ENCODE measurements around the gene PRICKLE1.

The PRICKLE1 gene

GRCh38 chr12:42611571-42612230 is 22.2 kb upstream of the PRICKLE1 start:
- Mint-ChIP-seq H3K27ac (peak overlapping the region; percentile 30 to 85 (median 82)), H3K4me1 (peaks cover 37% of the 10 kb centered on the region), H3K9me3 (peaks cover 17% of the 10 kb centered on the region), H3K36me3 (ENCODE audit: low read depth) (peaks cover 3% of the 10 kb centered on the region), H3K27me3 (ENCODE audit: low read depth) (no peaks in the 10 kb centered on the region), H3K4me3 (no peak overlapping the region)
- TF ChIP-seq CTCF (IDR thresholded peaks at IDR 0.05; ENCODE audit: unreplicated experiment in 3 of 3): no peak

- peaks cover 15% of the 10 kb centered on the region for H3K9me3 Mint-ChIP-seq
- TF ChIP-seq CTCF (IDR thresholded peaks at IDR 0.05; ENCODE audit: unreplicated experiment in 3 of 3): no peak
- H3K4me3 Mint-ChIP-seq: no peak overlapping the region
- no peaks in the 10 kb centered on the region for H3K27me3 Mint-ChIP-seq (ENCODE audit: low read depth)
- peak overlapping the region in 2 of 3 experiments; percentile 60 to 72 for H3K27ac Mint-ChIP-seq
- peaks cover 45% of the 10 kb centered on the region for H3K4me1 Mint-ChIP-seq
- peaks cover 3% of the 10 kb centered on the region for H3K36me3 Mint-ChIP-seq (ENCODE audit: low read depth)
Measured at GRCh38 chr12:42609605-42610004, 20.1 kb upstream of the PRICKLE1 start.

GRCh38 chr12:42608196-42608825 is 18.8 kb upstream of the PRICKLE1 start:
- H3K9me3 Mint-ChIP-seq: peaks cover 7% of the 10 kb centered on the region
- H3K36me3 Mint-ChIP-seq (ENCODE audit: low read depth): no peaks in the 10 kb centered on the region

GRCh38 chr12:42607584-42608058 is 18.1 kb upstream of the PRICKLE1 start:
- H3K4me3 Mint-ChIP-seq: no peak overlapping the region

More at GRCh38 chr12:42608196-42608825, 18.8 kb upstream of the PRICKLE1 start:
- Mint-ChIP-seq H3K4me1 (peaks cover 37% of the 10 kb centered on the region), H3K4me3 (no peak overlapping the region), H3K27ac (peak overlapping the region in 2 of 3 experiments; percentile 35 to 53), H3K27me3 (ENCODE audit: low read depth) (no peaks in the 10 kb centered on the region)
- no peak for TF ChIP-seq CTCF (IDR thresholded peaks at IDR 0.05; ENCODE audit: unreplicated experiment in 3 of 3)

GRCh38 chr12:42606471-42606870 is 16.9 kb upstream of the PRICKLE1 start:
- Mint-ChIP-seq H3K27me3 (ENCODE audit: low read depth) (no peaks in the 10 kb centered on the region), H3K27ac (peak overlapping the region in 1 of 3 experiments; percentile 10), H3K4me1 (peaks cover 25% of the 10 kb centered on the region), H3K9me3 (peaks cover 3% of the 10 kb centered on the region), H3K4me3 (no peak overlapping the region), H3K36me3 (ENCODE audit: low read depth) (no peaks in the 10 kb centered on the region)
- no peak for TF ChIP-seq CTCF (IDR thresholded peaks at IDR 0.05; ENCODE audit: unreplicated experiment in 3 of 3)

More at GRCh38 chr12:42607584-42608058, 18.1 kb upstream of the PRICKLE1 start:
- Mint-ChIP-seq H3K36me3 (ENCODE audit: low read depth) (no peaks in the 10 kb centered on the region), H3K4me1 (peaks cover 36% of the 10 kb centered on the region), H3K27me3 (ENCODE audit: low read depth) (no peaks in the 10 kb centered on the region), H3K27ac (peak overlapping the region in 1 of 3 experiments; percentile 15), H3K9me3 (peaks cover 6% of the 10 kb centered on the region)
- TF ChIP-seq CTCF (IDR thresholded peaks at IDR 0.05; ENCODE audit: unreplicated experiment in 3 of 3): no peak

All from nephron (organoid).